ENCODE data around the gene BTF3. TPM values are rescaled to one million over a fixed set of nuclear protein-coding genes. Genes with fewer than 3 reads are reported as not detected.

BTF3 gene
- total RNA-seq, 5 donors from 2014 or later (not counting 1 experiment from before 2014, with no cell fraction given), result 585 to 688 (median 639) TPM

DNA sequence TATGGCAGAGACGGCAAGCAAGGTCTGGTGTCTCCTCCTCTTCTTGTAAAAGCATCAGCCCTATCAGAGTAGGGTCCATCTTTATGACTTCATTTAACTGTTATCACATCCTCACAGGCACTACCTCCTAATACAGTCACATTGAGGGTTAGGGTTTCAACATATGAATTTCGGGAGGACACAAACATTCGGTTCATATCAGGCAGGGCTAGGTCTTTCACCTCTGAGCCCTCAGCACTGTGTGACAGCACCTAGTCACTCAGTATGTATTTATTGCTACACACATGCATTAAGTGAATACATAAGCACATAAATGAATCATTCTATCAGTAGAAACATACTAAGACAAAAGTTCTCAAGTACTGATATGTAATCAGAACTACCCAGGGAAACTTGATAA, 9.4 kb upstream of the BTF3 start:
- Mint-ChIP-seq H3K4me3 (no peak overlapping the region), H3K36me3 (no peaks in the 10 kb centered on the region), H3K9me3 (no peaks in the 10 kb centered on the region), H3K27me3 (peaks cover 44 to 55% of the 10 kb centered on the region in 2 donors), H3K27ac (no peak overlapping the region), H3K4me1 (no peaks in the 10 kb centered on the region)
- ChIA-PET CTCF (no interaction called here), POLR2A (interaction anchor here in 1 of 2 donors (0.7 kb wide), 1 partner anchor 1871 kb away, joined by 4 read pairs; no protein-coding TSS in a partner anchor)
- ATAC-seq (replicated peaks in 1 of 4), result no peak
- 77% methylated on average over 2 of the region's 3 CpGs for WGBS (ENCODE audit: insufficient coverage)
- Histone ChIP-seq H3K36me3 (ENCODE audit: control insufficient read depth in 2 of 2, extremely low read depth in 1 of 2, insufficient read depth in 1 of 2, low read length in 1 of 2) (no peaks in the 10 kb centered on the region), H3K4me1 (ENCODE audit: control insufficient read depth in 1 of 2, extremely low read depth in 1 of 2, insufficient read depth in 2 of 2, low read length in 2 of 2) (no peaks in the 10 kb centered on the region), H3K4me3 (ENCODE audit: control insufficient read depth in 1 of 2, extremely low read depth in 1 of 2, low read length in 1 of 2) (no peak overlapping the region), H3K9me3 (no peaks in the 10 kb centered on the region), H3K27me3 (replicated peaks in 1 of 2; ENCODE audit: control insufficient read depth in 2 of 2, extremely low read depth in 1 of 2, insufficient read depth in 2 of 2, low read length in 1 of 2) (peaks cover 4 to 5% of the 10 kb centered on the region in 2 experiments), H3K27ac (ENCODE audit: low read length) (no peak overlapping the region)
- DNase-seq, result no peak

DNA sequence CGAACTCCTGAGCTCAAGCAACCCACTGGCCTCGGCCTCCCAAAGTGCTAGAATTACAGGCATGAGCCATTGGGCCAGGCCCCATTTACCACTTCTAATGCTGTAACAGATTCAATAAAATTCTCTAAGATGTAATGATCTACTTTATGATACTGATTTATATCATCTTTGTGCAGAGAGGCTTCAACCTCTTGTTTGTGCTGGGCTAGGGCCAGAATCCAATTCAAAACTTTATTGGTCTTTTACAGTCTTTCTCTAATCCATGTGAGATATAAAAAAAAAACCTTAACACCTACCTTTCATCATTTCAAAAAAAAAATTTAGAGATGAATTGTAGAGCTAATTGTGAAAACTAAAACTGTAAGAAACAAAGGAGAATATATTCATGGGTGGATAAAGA, 8.2 kb upstream of the BTF3 start:
- peaks cover 5 to 6% of the 10 kb centered on the region in 2 experiments for H3K27me3 ChIP-seq (replicated peaks in 1 of 2; ENCODE audit: control insufficient read depth in 2 of 2, extremely low read depth in 1 of 2, insufficient read depth in 2 of 2, low read length in 1 of 2)
- DNase-seq (no peak), ATAC-seq (replicated peaks in 1 of 4) (no peak)
- Mint-ChIP-seq H3K27me3 (peaks cover 47 to 56% of the 10 kb centered on the region in 2 donors), H3K9me3 (no peaks in the 10 kb centered on the region), H3K36me3 (no peaks in the 10 kb centered on the region), H3K4me3 (no peak overlapping the region), H3K4me1 (no peaks in the 10 kb centered on the region), H3K27ac (no peak overlapping the region)
- no peaks in the 10 kb centered on the region for H3K9me3 ChIP-seq
- CTCF ChIA-PET, result no interaction called here
- H3K4me3 ChIP-seq (ENCODE audit: control insufficient read depth in 1 of 2, extremely low read depth in 1 of 2, low read length in 1 of 2), result no peak overlapping the region
- no peaks in the 10 kb centered on the region for H3K36me3 ChIP-seq (ENCODE audit: control insufficient read depth in 2 of 2, extremely low read depth in 1 of 2, insufficient read depth in 1 of 2, low read length in 1 of 2)
- no peak overlapping the region for H3K27ac ChIP-seq (ENCODE audit: low read length)
- H3K4me1 ChIP-seq (ENCODE audit: control insufficient read depth in 1 of 2, extremely low read depth in 1 of 2, insufficient read depth in 2 of 2, low read length in 2 of 2), result no peaks in the 10 kb centered on the region
- no CpG with 5 or more reads among the region's 2 CpGs for WGBS (ENCODE audit: insufficient coverage)
- POLR2A ChIA-PET, result no interaction called here

DNA sequence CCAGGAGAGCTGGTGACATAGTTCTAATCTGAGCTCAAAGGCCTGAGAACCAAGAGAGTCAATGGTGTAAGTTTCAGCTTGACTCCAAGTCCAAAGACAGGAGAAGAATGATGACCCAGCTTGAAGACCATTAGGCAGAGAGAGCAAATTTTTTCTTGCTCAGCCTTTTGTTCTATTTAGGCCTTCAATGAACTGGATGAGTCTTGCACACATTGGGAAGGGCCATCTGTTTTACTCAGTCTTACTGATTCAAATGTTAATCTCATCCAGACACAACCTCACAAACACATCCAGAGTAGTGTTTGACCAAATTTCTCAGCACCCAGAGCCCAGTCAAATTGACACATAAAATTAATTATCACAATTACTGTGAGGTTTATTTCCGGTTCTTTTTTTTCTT, 7.1 kb upstream of the BTF3 start:
- H3K4me1 Mint-ChIP-seq, result no peaks in the 10 kb centered on the region
- POLR2A ChIA-PET, result interaction anchor here in 1 of 2 donors (0.7 kb wide), 1 partner anchor 1149 kb away, joined by 3 read pairs; no protein-coding TSS in a partner anchor
- H3K27me3 Mint-ChIP-seq, result peaks cover 45 to 53% of the 10 kb centered on the region in 2 donors
- H3K36me3 ChIP-seq (ENCODE audit: control insufficient read depth in 2 of 2, extremely low read depth in 1 of 2, insufficient read depth in 1 of 2, low read length in 1 of 2), result no peaks in the 10 kb centered on the region
- DNase-seq, result no peak
- ATAC-seq (replicated peaks in 1 of 4), result no peak
- H3K36me3 Mint-ChIP-seq, result no peaks in the 10 kb centered on the region
- no peak overlapping the region for H3K27ac Mint-ChIP-seq
- H3K4me1 ChIP-seq (ENCODE audit: control insufficient read depth in 1 of 2, extremely low read depth in 1 of 2, insufficient read depth in 2 of 2, low read length in 2 of 2), result no peaks in the 10 kb centered on the region
- H3K27me3 ChIP-seq (replicated peaks in 1 of 2; ENCODE audit: control insufficient read depth in 2 of 2, extremely low read depth in 1 of 2, insufficient read depth in 2 of 2, low read length in 1 of 2), result peaks cover 5 to 6% of the 10 kb centered on the region in 2 experiments
- CTCF ChIA-PET, result no interaction called here
- no CpG with 5 or more reads among the region's 1 CpG for WGBS (ENCODE audit: insufficient coverage)
- no peak overlapping the region for H3K4me3 Mint-ChIP-seq
- H3K4me3 ChIP-seq (ENCODE audit: control insufficient read depth in 1 of 2, extremely low read depth in 1 of 2, low read length in 1 of 2), result no peak overlapping the region
- H3K9me3 Mint-ChIP-seq, result no peaks in the 10 kb centered on the region
- H3K27ac ChIP-seq (ENCODE audit: low read length), result no peak overlapping the region
- no peaks in the 10 kb centered on the region for H3K9me3 ChIP-seq

DNA sequence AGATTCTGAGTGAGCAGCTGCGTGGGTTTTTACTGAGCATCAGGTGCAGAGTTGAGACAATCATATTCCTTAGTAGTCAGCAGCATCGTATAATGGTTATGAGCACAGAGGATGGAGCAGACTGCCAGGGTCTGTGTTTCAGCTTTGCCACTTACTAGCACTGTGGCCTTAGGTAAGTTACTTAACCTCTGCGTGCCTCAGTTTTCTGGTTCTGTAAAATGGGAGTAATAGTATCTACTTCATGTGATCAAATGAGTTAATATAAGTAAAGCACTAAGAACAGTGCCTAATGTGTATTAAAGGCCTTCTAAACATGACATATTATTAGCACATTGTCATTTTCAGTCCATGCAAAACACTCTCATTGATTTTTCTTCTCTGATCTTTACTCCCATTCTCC, 4.8 kb upstream of the BTF3 start:
- Mint-ChIP-seq H3K27me3 (peaks cover 29 to 32% of the 10 kb centered on the region in 2 donors), H3K9me3 (no peaks in the 10 kb centered on the region), H3K27ac (no peak overlapping the region), H3K4me3 (no peak overlapping the region), H3K36me3 (no peaks in the 10 kb centered on the region), H3K4me1 (peaks cover 7 to 13% (median 11%) of the 10 kb centered on the region in 3 donors)
- ATAC-seq (replicated peaks in 1 of 4), result no peak
- WGBS (ENCODE audit: insufficient coverage), result 88% methylated on average over 2 of the region's 3 CpGs
- POLR2A ChIA-PET, result no interaction called here
- peaks cover 5 to 6% of the 10 kb centered on the region in 2 experiments for H3K27me3 ChIP-seq (replicated peaks in 1 of 2; ENCODE audit: control insufficient read depth in 2 of 2, extremely low read depth in 1 of 2, insufficient read depth in 2 of 2, low read length in 1 of 2)
- no peaks in the 10 kb centered on the region for H3K36me3 ChIP-seq (ENCODE audit: control insufficient read depth in 2 of 2, extremely low read depth in 1 of 2, insufficient read depth in 1 of 2, low read length in 1 of 2)
- peaks cover 0 to 7% of the 10 kb centered on the region in 2 experiments for H3K4me1 ChIP-seq (ENCODE audit: control insufficient read depth in 1 of 2, extremely low read depth in 1 of 2, insufficient read depth in 2 of 2, low read length in 2 of 2)
- no peak for DNase-seq
- no peak overlapping the region for H3K4me3 ChIP-seq (ENCODE audit: control insufficient read depth in 1 of 2, extremely low read depth in 1 of 2, low read length in 1 of 2)
- no peak overlapping the region for H3K27ac ChIP-seq (ENCODE audit: low read length)
- H3K9me3 ChIP-seq, result no peaks in the 10 kb centered on the region
- CTCF ChIA-PET, result no interaction called here

DNA sequence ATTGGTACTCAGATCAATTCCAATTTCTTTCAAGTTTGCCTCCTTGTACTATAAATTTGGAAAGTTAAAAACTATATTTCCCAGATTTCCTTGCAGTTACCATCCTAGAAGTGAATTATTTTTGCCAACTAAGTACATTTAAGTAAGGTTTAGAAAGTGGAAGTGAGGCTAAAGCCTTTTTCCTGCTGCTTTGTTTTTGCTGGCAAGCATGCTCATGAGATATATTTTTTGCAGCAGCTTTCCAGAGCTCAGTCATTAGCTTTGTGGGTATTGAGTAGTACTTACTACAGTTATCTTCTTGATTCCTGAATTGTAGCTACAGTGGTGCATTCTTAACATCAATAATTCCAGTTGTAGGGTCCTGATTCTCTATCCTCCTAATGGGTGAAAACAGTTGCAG, 3.5 kb upstream of the BTF3 start:
- Histone ChIP-seq H3K27ac (ENCODE audit: low read length) (no peak overlapping the region), H3K27me3 (replicated peaks in 1 of 2; ENCODE audit: control insufficient read depth in 2 of 2, extremely low read depth in 1 of 2, insufficient read depth in 2 of 2, low read length in 1 of 2) (peaks cover 5 to 6% of the 10 kb centered on the region in 2 experiments), H3K36me3 (ENCODE audit: control insufficient read depth in 2 of 2, extremely low read depth in 1 of 2, insufficient read depth in 1 of 2, low read length in 1 of 2) (no peaks in the 10 kb centered on the region), H3K9me3 (no peaks in the 10 kb centered on the region), H3K4me3 (ENCODE audit: control insufficient read depth in 1 of 2, extremely low read depth in 1 of 2, low read length in 1 of 2) (no peak overlapping the region), H3K4me1 (ENCODE audit: control insufficient read depth in 1 of 2, extremely low read depth in 1 of 2, insufficient read depth in 2 of 2, low read length in 2 of 2) (peaks cover 9 to 14% of the 10 kb centered on the region in 2 experiments)
- Mint-ChIP-seq H3K27me3 (peaks cover 27 to 29% of the 10 kb centered on the region in 2 donors), H3K27ac (no peak overlapping the region), H3K9me3 (no peaks in the 10 kb centered on the region), H3K4me3 (no peak overlapping the region), H3K4me1 (peaks cover 16 to 20% (median 19%) of the 10 kb centered on the region in 3 donors), H3K36me3 (peaks cover 8% of the 10 kb centered on the region)
- DNase-seq (no peak), ATAC-seq (replicated peaks in 1 of 4) (no peak)
- POLR2A ChIA-PET, result no interaction called here
- CTCF ChIA-PET, result no interaction called here

DNA sequence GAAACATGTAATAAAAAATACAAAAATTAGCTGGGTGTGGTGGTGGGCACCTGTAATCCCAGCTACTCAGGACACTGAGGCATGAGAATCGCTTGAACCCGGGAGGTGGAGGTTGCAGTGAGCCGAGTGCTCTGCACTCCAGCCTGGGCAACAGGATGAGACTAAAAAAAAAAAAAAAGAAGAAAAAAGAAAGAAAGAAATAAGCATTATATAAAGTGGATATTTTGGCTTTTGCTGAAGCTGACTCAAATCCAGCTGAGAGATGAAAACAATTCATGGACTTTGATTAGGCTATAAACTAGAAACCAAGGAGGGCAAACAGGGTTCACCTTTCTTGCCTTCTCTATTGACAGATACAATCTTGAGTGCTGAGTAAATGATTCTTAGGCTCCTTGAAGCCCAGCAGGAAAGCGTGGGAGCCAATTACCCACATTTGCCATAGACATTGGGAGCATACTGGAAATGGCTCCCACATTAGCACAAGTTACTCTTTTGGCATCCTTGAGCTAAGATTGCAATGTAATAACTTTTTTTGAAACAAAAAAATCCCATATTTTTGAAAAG, 2.4 kb upstream of the BTF3 start:
- WGBS (ENCODE audit: insufficient coverage), result 80% methylated on average over 1 of the region's 4 CpGs
- Mint-ChIP-seq H3K4me1 (peaks cover 27 to 31% (median 29%) of the 10 kb centered on the region in 3 donors), H3K9me3 (no peaks in the 10 kb centered on the region), H3K36me3 (peaks cover 12% of the 10 kb centered on the region), H3K27me3 (peaks cover 26 to 27% of the 10 kb centered on the region in 2 donors), H3K4me3 (no peak overlapping the region), H3K27ac (no peak overlapping the region)
- CTCF ChIA-PET, result interaction anchor here in 1 of 2 donors (0.7 to 1.1 kb wide), 2 partner anchors 18 to 42 kb away, joined by 3 to 5 read pairs; no protein-coding TSS in a partner anchor
- no peak for ATAC-seq (replicated peaks in 1 of 4)
- no peak for DNase-seq
- Histone ChIP-seq H3K4me1 (ENCODE audit: control insufficient read depth in 1 of 2, extremely low read depth in 1 of 2, insufficient read depth in 2 of 2, low read length in 2 of 2) (peaks cover 14 to 17% of the 10 kb centered on the region in 2 experiments), H3K27me3 (replicated peaks in 1 of 2; ENCODE audit: control insufficient read depth in 2 of 2, extremely low read depth in 1 of 2, insufficient read depth in 2 of 2, low read length in 1 of 2) (peaks cover 2 to 6% of the 10 kb centered on the region in 2 experiments), H3K9me3 (no peaks in the 10 kb centered on the region), H3K4me3 (ENCODE audit: control insufficient read depth in 1 of 2, extremely low read depth in 1 of 2, low read length in 1 of 2) (no peak overlapping the region), H3K27ac (ENCODE audit: low read length) (no peak overlapping the region), H3K36me3 (ENCODE audit: control insufficient read depth in 2 of 2, extremely low read depth in 1 of 2, insufficient read depth in 1 of 2, low read length in 1 of 2) (peaks cover 0 to 4% of the 10 kb centered on the region in 2 donors)
- POLR2A ChIA-PET, result interaction anchor here in 1 of 2 donors (0.7 kb wide), 1 partner anchor 63 kb away, joined by 5 read pairs; no protein-coding TSS in a partner anchor
